ENCODE results near the gene AKT1.

Gene AKT1

DNA sequence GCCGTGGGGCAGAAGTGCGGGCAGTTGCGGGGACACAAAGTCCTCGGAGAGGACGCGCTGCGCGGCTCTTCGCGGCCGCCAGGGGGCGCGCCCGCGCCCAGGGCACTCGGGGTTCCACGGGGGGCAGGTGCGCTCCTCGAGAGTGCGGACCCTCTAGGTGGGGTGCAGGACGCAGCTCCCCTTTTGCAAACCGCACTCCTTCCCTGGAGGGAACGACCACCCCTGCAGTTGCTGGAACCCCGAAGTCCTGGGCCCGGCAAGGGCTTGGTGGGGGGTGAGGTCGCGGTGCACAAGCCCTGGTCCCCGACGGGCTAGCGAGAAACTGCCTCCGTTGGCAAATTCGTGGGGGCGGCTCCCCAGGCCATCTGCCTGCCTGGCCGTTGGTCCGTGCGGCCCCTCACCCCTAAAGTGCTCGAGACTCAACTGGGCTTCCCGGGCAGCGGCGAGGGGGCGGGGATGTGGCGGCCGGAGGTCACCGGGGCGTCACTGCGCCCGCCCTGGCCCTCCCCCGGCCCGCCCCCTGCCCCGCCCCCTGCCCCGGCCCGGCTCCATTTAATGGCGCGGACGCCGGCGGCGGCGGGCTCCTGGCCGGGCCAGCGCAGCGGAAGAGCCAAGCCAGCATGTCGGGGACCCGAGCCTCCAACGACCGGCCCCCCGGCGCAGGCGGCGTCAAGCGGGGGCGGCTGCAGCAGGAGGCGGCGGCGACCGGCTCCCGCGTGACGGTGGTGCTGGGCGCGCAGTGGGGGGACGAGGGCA is 71.7 kb downstream of the AKT1 start, which contains the start of gene ADSS1:
TSS of gene ADSS1 (plus strand) at position 579 of the 756 bp plus-strand sequence. CDS start at position 621, 42 bp downstream.
- Histone ChIP-seq H3K4me1 (ENCODE audit: control insufficient read depth, insufficient read depth, low read length, poor library complexity, severe bottlenecking) (peaks cover 25% of the 10 kb centered on the region), H3K36me3 (ENCODE audit: control insufficient read depth, insufficient read depth, low read length) (peaks cover 17% of the 10 kb centered on the region), H3K4me3 (ENCODE audit: extremely low read depth, insufficient read depth, low read length, poor library complexity, severe bottlenecking) (peak within 1 kb of the TSS; percentile 57), H3K9me3 (ENCODE audit: control insufficient read depth, low read length) (no peaks in the 10 kb centered on the region), H3K27ac (ENCODE audit: low read depth, low read length, severe bottlenecking) (no peak within 1 kb of the TSS)
- WGBS, 2 experiments (ENCODE audit: insufficient coverage in 2 of 2) = 3 to 4% methylated on average over 40 to 65 of the region's 82 CpGs

DNA sequence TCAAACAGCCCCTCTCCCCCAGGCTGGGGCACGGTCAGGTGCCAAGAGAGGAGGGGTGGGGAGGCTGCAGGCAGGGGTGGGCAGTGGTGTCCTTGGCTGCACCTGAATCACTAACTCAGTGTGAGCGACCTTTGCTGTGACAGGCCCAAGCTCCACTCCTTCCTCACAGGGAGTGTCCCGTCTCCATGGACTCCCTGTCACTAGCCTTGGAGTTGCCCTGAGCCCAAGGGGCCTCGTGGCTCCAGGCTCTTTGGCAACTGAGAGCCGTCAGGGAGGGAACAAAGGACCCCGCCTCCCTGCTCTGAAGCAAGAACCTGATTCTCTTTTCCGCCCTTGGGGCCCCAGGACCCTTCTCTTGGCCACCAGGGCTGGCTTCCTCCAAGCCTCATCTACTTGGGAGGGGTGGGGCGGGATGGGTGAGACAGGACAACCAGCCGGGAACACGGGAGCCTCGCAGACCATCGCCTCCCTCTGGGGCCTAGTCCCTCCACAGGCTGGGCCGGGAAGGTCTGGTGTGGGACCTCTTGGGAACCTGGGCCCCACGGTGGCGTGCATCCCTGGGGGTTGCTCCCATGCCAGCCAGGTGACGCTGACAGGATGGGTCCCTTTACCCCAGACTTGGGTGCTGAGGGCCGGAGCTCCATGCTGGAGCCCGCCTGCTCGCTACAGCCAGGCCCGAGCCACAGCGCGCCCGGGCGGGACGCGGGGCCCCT is 72.5 kb downstream of the AKT1 start:
- Histone ChIP-seq H3K9me3 (ENCODE audit: control insufficient read depth, low read length) (no peaks in the 10 kb centered on the region), H3K4me3 (ENCODE audit: extremely low read depth, insufficient read depth, low read length, poor library complexity, severe bottlenecking) (peak overlapping the region; percentile 57), H3K27ac (ENCODE audit: low read depth, low read length, severe bottlenecking) (no peak overlapping the region), H3K36me3 (ENCODE audit: control insufficient read depth, insufficient read depth, low read length) (peaks cover 23% of the 10 kb centered on the region), H3K4me1 (ENCODE audit: control insufficient read depth, insufficient read depth, low read length, poor library complexity, severe bottlenecking) (peaks cover 25% of the 10 kb centered on the region)
- 58 to 60% methylated on average over 19 to 23 of the region's 26 CpGs for WGBS, 2 experiments (ENCODE audit: insufficient coverage in 2 of 2)

DNA sequence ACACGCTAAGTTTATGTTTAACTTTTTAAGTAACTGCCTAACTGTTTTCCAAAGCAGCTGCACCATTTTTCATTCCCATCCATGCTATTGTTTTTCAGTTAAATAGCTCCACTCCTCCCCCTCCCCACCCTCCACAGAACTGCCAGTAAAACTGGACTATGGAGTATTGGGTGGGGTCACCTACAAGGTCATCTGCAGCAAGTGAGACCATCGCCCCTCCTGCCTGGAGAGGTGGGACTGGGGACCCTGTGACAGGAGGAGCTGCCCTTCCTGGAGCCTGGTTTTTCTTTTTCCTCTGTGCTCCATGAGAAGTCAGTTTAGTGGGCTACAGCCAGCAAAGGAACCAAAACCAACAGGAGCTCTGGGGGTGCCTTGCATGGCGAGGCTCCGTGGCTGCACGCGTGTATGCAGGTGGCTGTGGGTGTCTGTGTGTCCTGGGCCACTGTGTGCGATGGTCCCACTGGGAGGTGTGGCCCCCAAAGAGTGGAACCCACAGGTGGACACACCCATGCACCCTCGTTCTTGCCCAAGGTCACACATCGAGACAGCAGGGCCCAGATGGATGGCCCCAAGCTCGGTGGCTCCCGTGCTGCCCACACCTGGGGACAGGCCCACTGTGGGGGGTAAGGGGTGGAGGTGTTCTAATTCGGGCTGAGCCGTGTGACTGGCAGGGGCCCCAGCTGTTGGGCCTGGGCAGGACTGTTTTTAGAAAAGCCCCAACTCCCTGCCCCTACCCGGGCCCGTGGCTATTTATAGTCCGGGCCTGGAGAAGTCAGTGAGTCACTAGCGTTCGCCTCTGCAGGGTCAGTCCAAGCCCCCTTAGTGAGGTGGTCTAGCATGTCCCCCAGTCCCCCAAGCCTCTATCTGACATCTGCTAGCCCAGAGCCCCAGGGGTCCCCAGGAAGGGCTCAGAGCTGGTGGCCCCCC is 73.8 kb downstream of the AKT1 start:
- Histone ChIP-seq H3K4me1 (ENCODE audit: control insufficient read depth, insufficient read depth, low read length, poor library complexity, severe bottlenecking) (peaks cover 25% of the 10 kb centered on the region), H3K4me3 (ENCODE audit: extremely low read depth, insufficient read depth, low read length, poor library complexity, severe bottlenecking) (no peak overlapping the region), H3K27ac (ENCODE audit: low read depth, low read length, severe bottlenecking) (no peak overlapping the region), H3K9me3 (ENCODE audit: control insufficient read depth, low read length) (no peaks in the 10 kb centered on the region), H3K36me3 (ENCODE audit: control insufficient read depth, insufficient read depth, low read length) (peaks cover 23% of the 10 kb centered on the region)
- 93 to 94% methylated on average over 13 to 15 of the region's 18 CpGs for WGBS, 2 experiments (ENCODE audit: insufficient coverage in 2 of 2)
